GM12873 (cell line): Measurements from ENCODE around the gene PGK1.
A peak's percentile ranks its signal among the peaks of the same experiment; 100 is the strongest.

ENCODE experiments used
- CTCF ChIP-seq: IDR thresholded peaks from 2 replicates; pipeline ENCODE4 v1.5.1; 2012; ENCODE audit warnings: low read depth, mild to moderate bottlenecking, moderate library complexity, low read length, control low read depth; ENCODE audit not compliant: insufficient read depth; ENCODE audit errors: missing control alignments

PGK1 gene

DNA sequence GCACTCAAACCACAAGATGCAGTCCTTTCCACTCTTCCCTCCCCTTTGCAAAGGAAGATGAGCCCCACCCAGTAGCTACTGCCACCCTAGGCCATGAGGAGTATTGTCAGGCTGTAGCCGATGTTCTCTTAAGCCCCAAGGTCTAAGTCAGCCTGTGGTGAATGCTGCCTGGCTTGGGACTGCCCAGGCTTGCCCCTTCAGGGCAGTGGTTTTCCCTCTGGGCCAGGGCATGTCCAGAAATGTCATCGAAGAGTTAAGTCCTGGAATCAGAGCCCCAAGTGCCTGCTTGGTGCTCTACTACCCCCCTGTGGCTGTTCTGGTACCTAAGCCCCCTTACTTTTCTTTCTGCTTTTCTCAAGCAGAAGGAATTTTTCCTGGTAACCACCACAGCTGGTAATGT is 11.8 kb upstream of the PGK1 start:
- TF ChIP-seq CTCF = peak; percentile 51

DNA sequence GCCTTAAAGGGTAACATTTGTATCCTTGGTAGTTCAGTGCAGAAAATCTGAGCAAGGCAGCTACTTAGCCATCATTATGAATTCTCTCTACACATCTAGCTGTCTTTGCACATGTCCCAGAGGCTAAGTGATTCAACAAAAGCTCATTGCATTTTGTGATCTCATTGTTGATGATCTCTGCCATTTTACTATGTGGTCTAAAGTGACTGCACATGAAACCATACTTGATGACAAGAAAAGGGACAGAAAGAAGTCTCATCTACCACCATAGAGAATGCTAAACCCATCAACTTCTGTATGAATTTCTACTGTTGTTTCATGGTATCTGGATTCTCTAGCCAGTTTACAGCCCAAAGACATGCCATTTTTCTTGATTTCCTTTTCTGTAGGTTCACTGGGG is 5.9 kb upstream of the PGK1 start:
- no peak for TF ChIP-seq CTCF

DNA sequence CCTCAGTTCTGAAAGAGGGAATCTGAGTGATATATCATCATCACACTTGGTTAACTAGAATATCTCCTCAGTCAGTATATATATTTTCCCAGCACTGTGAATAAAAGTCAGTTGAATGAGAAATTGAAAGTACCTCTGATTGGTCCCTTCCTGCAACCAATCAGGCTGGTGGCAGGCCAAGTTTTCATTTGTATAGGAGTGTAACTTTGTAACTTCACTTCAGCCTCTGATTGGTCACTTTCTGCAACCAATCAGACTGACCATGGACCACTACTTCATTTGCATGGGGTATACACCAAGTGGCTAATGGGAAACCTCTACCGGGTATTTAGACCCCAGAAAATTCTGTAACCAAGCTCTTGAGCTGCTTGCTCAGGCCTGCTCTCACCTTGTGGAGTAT is 2.0 kb upstream of the PGK1 start:
- no peak for TF ChIP-seq CTCF

DNA sequence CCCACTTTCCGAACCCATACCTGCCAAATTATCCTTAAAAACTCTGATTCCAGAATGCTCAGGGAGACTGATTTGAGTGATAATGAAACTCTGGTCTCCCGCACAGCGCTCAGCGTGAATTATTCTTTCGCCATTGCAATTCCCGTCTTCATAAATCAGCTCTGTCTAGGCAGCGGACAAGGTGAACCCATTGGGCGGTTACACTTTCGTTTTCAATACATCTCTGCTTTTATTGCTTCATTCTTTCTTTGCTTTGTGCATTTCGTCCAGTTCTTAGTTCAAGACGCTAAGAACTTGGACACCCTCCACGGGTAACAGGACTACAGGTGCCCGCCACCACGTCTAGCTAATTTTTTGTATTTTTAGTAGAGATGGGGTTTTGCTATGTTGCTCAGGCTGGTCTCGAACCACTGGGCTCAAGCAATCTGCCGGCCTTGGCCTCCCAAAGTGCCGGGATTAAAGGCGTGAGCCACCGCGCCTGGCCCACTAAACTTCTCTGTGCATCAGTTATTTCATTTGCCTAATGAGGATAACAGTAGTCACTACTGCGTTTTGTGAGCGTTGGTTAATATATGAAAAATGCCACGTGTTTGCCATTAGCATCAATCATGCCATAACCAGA is 936 bp upstream of the PGK1 start:
- TF ChIP-seq CTCF = no peak

DNA sequence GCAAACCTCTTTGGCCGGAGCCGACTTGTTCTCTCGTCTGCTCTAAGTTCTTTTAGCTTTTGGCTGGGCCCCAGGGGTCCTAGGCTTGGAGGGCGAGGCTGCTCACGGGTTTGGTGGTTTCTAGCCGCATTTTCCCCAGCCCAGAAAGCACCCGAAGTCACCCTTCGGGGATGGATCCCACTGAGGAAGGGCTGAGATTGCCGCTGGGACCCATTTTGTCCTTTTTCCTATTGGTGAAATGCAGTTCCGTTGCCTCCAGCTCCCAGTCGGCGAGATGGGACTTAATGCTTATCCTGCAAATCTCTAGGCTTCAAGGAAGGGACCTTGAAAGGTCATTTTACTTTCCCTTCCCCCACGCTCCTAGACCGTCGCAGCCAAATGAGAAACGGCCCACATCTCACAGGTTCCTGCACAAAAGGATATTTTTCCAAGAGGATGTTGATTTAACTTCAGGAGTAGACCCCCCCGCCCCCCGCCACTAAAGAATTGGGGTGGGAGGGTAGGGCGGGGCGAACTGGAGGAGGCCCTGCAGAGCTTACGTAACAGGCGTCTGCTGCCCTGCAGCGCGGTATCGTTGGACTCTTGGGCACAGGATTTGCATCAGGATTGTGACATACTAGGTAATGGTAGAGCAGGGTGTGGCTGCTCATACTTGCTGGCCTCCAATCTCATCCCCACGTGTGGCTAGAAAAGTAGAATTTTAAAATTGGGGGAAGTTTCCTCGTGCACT is 564 bp downstream of the PGK1 start:
- no peak for TF ChIP-seq CTCF

DNA sequence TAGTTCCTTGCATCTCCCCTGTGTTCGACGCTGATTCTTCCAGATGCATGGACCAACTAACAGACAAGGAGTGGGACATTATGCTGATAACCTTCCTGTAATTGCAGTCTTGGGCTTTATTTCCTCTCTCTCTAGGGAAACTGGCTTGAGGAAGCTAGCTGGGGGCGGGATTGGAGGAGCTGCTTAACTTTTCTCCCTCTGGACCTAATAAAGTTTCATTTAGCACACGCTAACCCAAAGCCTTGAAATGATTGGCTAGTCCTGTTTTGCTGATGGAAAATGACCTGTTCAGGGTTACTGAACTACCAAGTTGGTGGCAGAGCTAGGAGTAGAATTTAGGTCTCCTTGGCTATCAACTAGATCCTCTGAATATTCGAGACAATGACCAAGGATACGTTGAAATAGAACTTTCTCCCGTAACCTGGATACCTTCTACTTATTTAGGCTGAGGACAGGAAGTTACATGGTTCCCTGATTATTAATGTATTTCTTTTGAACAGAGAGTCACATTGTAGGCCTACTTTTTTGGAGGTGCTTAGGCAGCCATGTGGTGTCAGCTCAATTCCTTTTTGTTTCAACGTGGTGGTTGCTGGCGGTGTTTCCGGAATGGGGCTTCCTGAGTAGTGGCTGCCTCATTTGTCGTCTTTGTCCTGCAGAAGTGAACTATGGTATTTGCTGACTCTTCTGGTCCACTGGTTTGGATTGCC is 2.0 kb downstream of the PGK1 start:
- TF ChIP-seq CTCF = no peak

DNA sequence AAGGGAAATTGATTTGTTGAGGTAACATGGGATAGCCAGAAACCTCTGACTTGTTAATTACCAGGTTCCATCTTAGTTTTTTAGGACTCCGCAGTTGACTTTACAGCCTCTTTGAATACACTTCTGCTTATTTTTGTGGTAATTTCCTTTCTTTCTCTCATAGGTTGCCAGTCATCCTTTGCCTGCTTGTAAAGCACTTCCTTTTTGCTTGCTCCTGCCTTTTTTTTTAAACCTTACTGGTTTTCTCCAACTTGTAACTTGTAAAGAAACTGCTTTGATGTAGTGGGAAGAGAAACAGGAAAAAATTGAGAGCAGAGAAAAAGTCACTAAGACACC is 2.6 kb downstream of the PGK1 start:
- TF ChIP-seq CTCF = no peak
